Natural killer cell (primary cell): ENCODE measurements around the gene ETFBKMT. TPM values are rescaled to one million over a fixed set of nuclear protein-coding genes. Genes with fewer than 3 reads are reported as not detected.

Experiments used
- ATAC-seq, 3 donors: fragments of 150-1000 bp in 2 of 3; fragments of 200-7000 bp in 1 of 3; cut with Tn5 transposase; 1 replicate in 1 of 3; 2 replicates in 2 of 3; pipeline ENCODE4 v1.10.0; 2021; ENCODE audit warnings: mild to moderate bottlenecking in 2 of 3, moderate library complexity in 2 of 3
- DNase-seq, 2 donors: peaks; one replicate each; pipeline versions ENCODE4 v3.0.0 to v3.0.0-alpha.2; 2013 to 2021; ENCODE audit warnings: mixed read lengths in 1 of 2
- H3K27ac ChIP-seq: one replicate; pipeline ENCODE4 v1.5.1; 2013; ENCODE audit warnings: mild to moderate bottlenecking, low read length
- H3K27me3 ChIP-seq: one replicate; pipeline ENCODE4 v1.6.1; 2013; ENCODE audit warnings: low read length; ENCODE audit not compliant: control insufficient read depth, insufficient read depth
- H3K36me3 ChIP-seq: one replicate; pipeline ENCODE4 v1.6.1; 2013; ENCODE audit warnings: low read length; ENCODE audit not compliant: control insufficient read depth, insufficient read depth
- H3K4me1 ChIP-seq: one replicate; pipeline ENCODE4 v1.6.1; 2013; ENCODE audit warnings: low read length; ENCODE audit not compliant: control insufficient read depth, insufficient read depth
- H3K4me3 ChIP-seq: one replicate; pipeline ENCODE4 v1.5.1; 2013; ENCODE audit warnings: low read length
- H3K9me3 ChIP-seq: one replicate; pipeline ENCODE4 v1.6.1; 2013; ENCODE audit warnings: low read length; ENCODE audit not compliant: control insufficient read depth, insufficient read depth
- H3K27ac Mint-ChIP-seq, 2 donors: one replicate each; pipeline ENCODE4 v1.8.0; 2022; ENCODE audit warnings: mild to moderate bottlenecking in 2 of 2, mixed read lengths in 2 of 2, moderate library complexity in 1 of 2
- H3K27me3 Mint-ChIP-seq, 2 donors: one replicate each; pipeline ENCODE4 v1.8.0; 2022; ENCODE audit warnings: low read depth in 2 of 2, mixed read lengths in 2 of 2
- H3K36me3 Mint-ChIP-seq: one replicate; pipeline ENCODE4 v1.8.0; 2022; ENCODE audit warnings: mixed read lengths
- H3K4me1 Mint-ChIP-seq, 2 donors: one replicate each; pipeline ENCODE4 v1.8.0; 2022; ENCODE audit warnings: mixed read lengths in 2 of 2
- H3K4me3 Mint-ChIP-seq: one replicate; pipeline ENCODE4 v1.8.0; 2022; ENCODE audit warnings: mild to moderate bottlenecking, moderate library complexity, mixed read lengths
- H3K9me3 Mint-ChIP-seq, 2 donors: one replicate each; pipeline ENCODE4 v1.8.0; 2022; ENCODE audit warnings: mixed read lengths in 2 of 2
- CTCF ChIP-seq: fragments of 200-600 bp; IDR thresholded peaks from one replicate; pipeline ENCODE4 v1.8.0; 2022; ENCODE audit warnings: antibody characterized with exemption
- WGBS: methylation state at CpG from one replicate; pipeline ENCODE4 v1.1.7; 2013; ENCODE audit warnings: missing lambda C conversion rate; ENCODE audit not compliant: insufficient coverage; 5-methylcytosine and 5-hydroxymethylcytosine counted together
- intact Hi-C: fragments of 100-400 bp; cut with micrococcal nuclease; formaldehyde crosslinking; loops from one replicate; pipeline ENCODE4 v1.14.2; 2022
- total RNA-seq, 4 donors: library from RNA; stranded (reverse); fragments of 120-200 nt in 1 of 4; gene quantifications; one replicate each; pipeline versions ENCODE4 v1.2.3 to v1.2.4, GENCODE V29; 2013 to 2022

Gene ETFBKMT
- total RNA-seq, 3 donors from 2014 or later (not counting 1 experiment from before 2014, with no cell fraction given), result 1.2 to 1.9 (median 1.2) TPM

DNA sequence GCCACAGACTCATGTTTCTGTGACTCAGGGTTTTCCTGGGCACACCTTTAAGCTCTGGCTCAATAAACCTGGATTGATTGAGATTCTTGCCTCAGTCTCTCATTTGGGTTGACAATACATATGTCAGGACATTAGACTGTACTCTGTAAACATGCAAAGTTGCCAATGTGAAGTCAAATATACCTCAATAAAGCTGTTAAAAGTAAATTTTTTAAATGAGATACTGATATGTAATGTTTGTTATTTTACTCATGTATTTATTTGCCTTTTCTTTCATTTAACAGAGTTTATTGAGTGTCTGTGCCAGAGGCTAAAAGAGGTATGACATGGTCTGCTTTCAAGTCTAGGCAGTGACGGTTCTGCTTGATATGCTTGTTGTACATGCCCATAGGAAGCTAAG is 3.7 kb upstream of the ETFBKMT start:
- Mint-ChIP-seq H3K27me3 (no peaks in the 10 kb centered on the region), H3K4me3 (no peak overlapping the region), H3K9me3 (no peaks in the 10 kb centered on the region), H3K36me3 (no peaks in the 10 kb centered on the region), H3K27ac (no peak overlapping the region), H3K4me1 (peaks cover 20 to 24% of the 10 kb centered on the region in 2 donors)
- ATAC-seq (no peak), DNase-seq (no peak)
- peaks cover 21% of the 10 kb centered on the region for H3K4me1 ChIP-seq
- no peaks in the 10 kb centered on the region for H3K36me3 ChIP-seq
- intact Hi-C loops, result loop anchor here (5.0 kb wide), 1 partner anchor 407 kb away; no protein-coding TSS in a partner anchor
- no peaks in the 10 kb centered on the region for H3K27me3 ChIP-seq
- 92% methylated on average over 1 of the region's 1 CpG for WGBS
- H3K9me3 ChIP-seq, result no peaks in the 10 kb centered on the region
- no peak for TF ChIP-seq CTCF
- no peak overlapping the region for H3K4me3 ChIP-seq
- no peak overlapping the region for H3K27ac ChIP-seq

GRCh38 chr12:31658471-31659086 is 909 bp upstream of the ETFBKMT start:
- ATAC-seq (peak in 2 of 3 donors; percentile 9 to 16), DNase-seq (no peak)
- Histone ChIP-seq H3K27me3 (no peaks in the 10 kb centered on the region), H3K4me3 (peak overlapping the region; percentile 48), H3K9me3 (no peaks in the 10 kb centered on the region), H3K27ac (peak overlapping the region; percentile 84), H3K36me3 (no peaks in the 10 kb centered on the region), H3K4me1 (peaks cover 14% of the 10 kb centered on the region)
- intact Hi-C loops, result loop anchor here (2.0 to 5.0 kb wide), 3 partner anchors 70 to 404 kb away; partner anchors contain the start of gene AMN1
- Mint-ChIP-seq H3K27ac (peak overlapping the region; percentile 91 to 93), H3K27me3 (no peaks in the 10 kb centered on the region), H3K4me1 (peaks cover 6 to 12% of the 10 kb centered on the region in 2 donors), H3K4me3 (peak overlapping the region; percentile 93), H3K9me3 (no peaks in the 10 kb centered on the region), H3K36me3 (no peaks in the 10 kb centered on the region)
- WGBS, result 25% methylated on average over 9 of the region's 11 CpGs
- TF ChIP-seq CTCF, result no peak

DNA sequence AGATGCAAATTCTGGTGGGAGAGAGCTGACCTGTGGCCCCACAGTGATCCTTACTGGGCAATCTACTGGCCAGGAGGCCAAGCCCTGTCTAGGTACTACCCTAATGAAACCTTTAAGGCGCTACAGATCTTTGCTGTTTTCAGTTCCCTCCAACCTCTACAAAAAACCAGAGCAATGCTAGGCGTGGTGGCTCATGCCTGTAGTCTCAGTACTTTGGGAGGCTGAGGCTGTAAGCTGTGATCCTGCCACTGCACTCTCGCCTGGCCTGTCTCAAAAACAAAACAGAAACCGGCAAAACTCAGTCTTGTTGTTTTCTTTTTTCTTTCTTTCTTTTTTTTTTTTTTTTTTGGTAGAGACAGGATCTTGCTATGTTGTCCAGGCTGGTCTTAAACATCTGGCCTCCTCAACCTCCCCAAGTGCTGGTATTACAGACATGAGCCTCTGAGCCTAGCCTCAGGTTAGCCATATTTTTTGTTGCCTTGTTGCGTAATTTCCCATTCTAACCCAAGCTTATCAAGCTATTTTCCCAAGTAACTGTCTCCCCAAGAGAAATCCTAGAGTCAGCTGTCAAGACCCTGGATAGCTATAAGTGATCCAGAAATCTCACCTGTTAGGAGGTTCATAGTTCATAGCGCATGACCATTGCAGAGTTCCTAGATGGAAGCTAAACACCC is 2.8 kb downstream of the ETFBKMT start:
- no peak for ATAC-seq
- no peak overlapping the region for H3K4me3 ChIP-seq
- H3K36me3 ChIP-seq, result no peaks in the 10 kb centered on the region
- peak overlapping the region; percentile 21 for H3K4me3 Mint-ChIP-seq
- no peaks in the 10 kb centered on the region for H3K36me3 Mint-ChIP-seq
- no peaks in the 10 kb centered on the region for H3K27me3 ChIP-seq
- no peak for TF ChIP-seq CTCF
- peaks cover 5% of the 10 kb centered on the region for H3K9me3 ChIP-seq
- no peak overlapping the region for H3K27ac Mint-ChIP-seq
- peaks cover 6 to 12% of the 10 kb centered on the region in 2 donors for H3K4me1 Mint-ChIP-seq
- peaks cover 12% of the 10 kb centered on the region for H3K4me1 ChIP-seq
- intact Hi-C loops, result no loop called here
- no peaks in the 10 kb centered on the region for H3K9me3 Mint-ChIP-seq
- WGBS, result 90% methylated on average over 5 of the region's 6 CpGs
- no peaks in the 10 kb centered on the region for H3K27me3 Mint-ChIP-seq
- DNase-seq, result no peak
- peak overlapping the region; percentile 6 for H3K27ac ChIP-seq
